SH-SY5Y (cell line): Measurements from ENCODE around the gene S100A11.

Source experiments
- GATA2 ChIP-seq: IDR thresholded peaks from 2 replicates; pipeline ENCODE4 v1.6.1; 2011; ENCODE audit warnings: mild to moderate bottlenecking, low read depth, low read length
- GATA3 ChIP-seq: IDR thresholded peaks from 2 replicates; pipeline ENCODE4 v1.6.1; 2011; ENCODE audit warnings: low read depth, mild to moderate bottlenecking, low read length, moderate library complexity

GRCh38 chr1:152072311-152072710 is 35.5 kb upstream of the S100A11 start:
- TF ChIP-seq GATA3 = no peak
- TF ChIP-seq GATA2 = no peak
